Measurements from ENCODE around the gene TBC1D5. TPM values are rescaled to one million over a fixed set of nuclear protein-coding genes. Genes with fewer than 3 reads are reported as not detected.

The TBC1D5 gene
- total and polyA plus RNA-seq, 2 of the 4 experiments (the other 2 are of a cell fraction): 16.4 to 57.0 TPM

DNA sequence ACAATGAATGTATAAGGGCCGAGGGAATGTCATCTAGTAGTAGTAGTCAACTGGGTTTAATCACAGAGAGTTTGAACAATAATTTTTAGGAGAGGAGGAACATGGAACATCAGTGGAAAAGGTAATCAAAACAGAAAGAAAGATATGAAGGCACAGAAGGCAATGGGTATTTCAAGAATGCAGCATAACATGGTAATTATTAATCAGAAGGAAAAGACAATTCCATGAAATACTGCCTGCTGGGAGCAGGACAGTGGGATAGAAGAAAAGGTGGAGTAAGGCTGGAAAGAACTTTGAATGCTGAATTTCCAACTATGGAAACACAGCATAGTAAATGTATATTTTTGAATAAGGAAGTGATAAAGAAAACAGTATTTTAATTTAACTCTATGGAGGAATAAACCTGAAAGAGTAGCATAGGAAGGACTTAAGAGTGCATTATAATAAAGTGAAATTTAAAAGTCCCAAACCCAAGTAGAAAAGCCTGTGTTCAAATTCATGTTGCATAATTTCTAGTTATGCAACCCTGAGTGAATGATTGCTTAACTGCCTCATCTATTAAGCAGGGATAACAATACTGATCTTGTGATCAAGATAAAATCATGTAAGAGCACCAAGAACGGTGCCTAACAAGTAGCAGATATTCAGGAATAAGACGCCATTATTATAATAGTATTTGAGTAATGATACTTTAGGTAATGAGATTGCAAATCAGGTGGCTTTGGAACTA, 357.7 kb downstream of the TBC1D5 start:
- no TSS peak for BruUV-seq (replicated peaks)
- H3K79me1 ChIP-seq (ENCODE audit: low read depth in 1 of 2, low read length in 2 of 2): no peaks in the 10 kb centered on the region
- no peak overlapping the region for H4K8ac ChIP-seq (ENCODE audit: low read depth in 2 of 2, low read length in 2 of 2)
- TF ChIP-seq, protein P1, sequence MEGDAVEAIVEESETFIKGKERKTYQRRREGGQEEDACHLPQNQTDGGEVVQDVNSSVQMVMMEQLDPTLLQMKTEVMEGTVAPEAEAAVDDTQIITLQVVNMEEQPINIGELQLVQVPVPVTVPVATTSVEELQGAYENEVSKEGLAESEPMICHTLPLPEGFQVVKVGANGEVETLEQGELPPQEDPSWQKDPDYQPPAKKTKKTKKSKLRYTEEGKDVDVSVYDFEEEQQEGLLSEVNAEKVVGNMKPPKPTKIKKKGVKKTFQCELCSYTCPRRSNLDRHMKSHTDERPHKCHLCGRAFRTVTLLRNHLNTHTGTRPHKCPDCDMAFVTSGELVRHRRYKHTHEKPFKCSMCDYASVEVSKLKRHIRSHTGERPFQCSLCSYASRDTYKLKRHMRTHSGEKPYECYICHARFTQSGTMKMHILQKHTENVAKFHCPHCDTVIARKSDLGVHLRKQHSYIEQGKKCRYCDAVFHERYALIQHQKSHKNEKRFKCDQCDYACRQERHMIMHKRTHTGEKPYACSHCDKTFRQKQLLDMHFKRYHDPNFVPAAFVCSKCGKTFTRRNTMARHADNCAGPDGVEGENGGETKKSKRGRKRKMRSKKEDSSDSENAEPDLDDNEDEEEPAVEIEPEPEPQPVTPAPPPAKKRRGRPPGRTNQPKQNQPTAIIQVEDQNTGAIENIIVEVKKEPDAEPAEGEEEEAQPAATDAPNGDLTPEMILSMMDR (conservative IDR thresholded peaks at IDR 0.05; ENCODE audit: low read depth, low read length): no peak
- TF ChIP-seq CHD1 (IDR thresholded peaks at IDR 0.05; ENCODE audit: low read depth, low read length): no peak
- no peak for TF ChIP-seq MAZ (IDR thresholded peaks at IDR 0.05; ENCODE audit: borderline replicate concordance, low read depth, low read length)
- no peak for TF ChIP-seq RCOR1 (IDR thresholded peaks at IDR 0.05; ENCODE audit: insufficient replicate concordance, low read length)
- peak; percentile 81 for TF ChIP-seq CEBPB (IDR thresholded peaks at IDR 0.05; ENCODE audit: low read depth, low read length)
- TF ChIP-seq MAFK (IDR thresholded peaks at IDR 0.05; ENCODE audit: low read depth, low read length): no peak
- no peak for TF ChIP-seq FOS (IDR thresholded peaks at IDR 0.05; ENCODE audit: low read depth, low read length)
- TF ChIP-seq, protein P2, sequence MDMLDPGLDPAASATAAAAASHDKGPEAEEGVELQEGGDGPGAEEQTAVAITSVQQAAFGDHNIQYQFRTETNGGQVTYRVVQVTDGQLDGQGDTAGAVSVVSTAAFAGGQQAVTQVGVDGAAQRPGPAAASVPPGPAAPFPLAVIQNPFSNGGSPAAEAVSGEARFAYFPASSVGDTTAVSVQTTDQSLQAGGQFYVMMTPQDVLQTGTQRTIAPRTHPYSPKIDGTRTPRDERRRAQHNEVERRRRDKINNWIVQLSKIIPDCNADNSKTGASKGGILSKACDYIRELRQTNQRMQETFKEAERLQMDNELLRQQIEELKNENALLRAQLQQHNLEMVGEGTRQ (IDR thresholded peaks at IDR 0.05; ENCODE audit: low read depth, low read length): no peak
- TF ChIP-seq SMC3 (IDR thresholded peaks at IDR 0.05; ENCODE audit: low read depth, low read length): no peak
- no peak overlapping the region for H4K5ac ChIP-seq (ENCODE audit: low read depth, low read length)
- no peak overlapping the region for H3K9ac ChIP-seq (ENCODE audit: low read depth, low read length)
- H2BK20ac ChIP-seq (ENCODE audit: low read depth, low read length): no peak overlapping the region
- no peaks in the 10 kb centered on the region for H3K9me3 ChIP-seq (ENCODE audit: control insufficient read depth, insufficient read depth, low read length)
- no peak overlapping the region for H4K91ac ChIP-seq (ENCODE audit: insufficient read depth, low read depth, low read length)
- peak; percentile 6 for DNase-seq
- ChIA-PET CTCF (interaction anchor here (0.8 kb wide), 1 partner anchor 10 kb away, joined by 5 read pairs; no protein-coding TSS in a partner anchor), POLR2A (ENCODE audit: unreplicated experiment) (no interaction called here)
- no peak overlapping the region for H3K18ac ChIP-seq (ENCODE audit: low read depth, low read length)
- H3K27me3 ChIP-seq (ENCODE audit: control insufficient read depth, insufficient read depth, low read length): no peaks in the 10 kb centered on the region
- no peak overlapping the region for H3K14ac ChIP-seq (replicated peaks; ENCODE audit: low read depth, low read length)
- H2AK9ac ChIP-seq (replicated peaks; ENCODE audit: low read depth, low read length, poor library complexity): no peak overlapping the region
- intact Hi-C loops (cut with micrococcal nuclease) (no loop called here), in situ Hi-C loops (cut with MboI; ENCODE audit: low sequenced_read_pairs) (no loop called here), dilution Hi-C loops (cut with HindIII; ENCODE audit: low sequenced_read_pairs, unreplicated experiment) (no loop called here)
- ATAC-seq (ENCODE audit: low read depth): no peak
- H2AFZ ChIP-seq (replicated peaks; ENCODE audit: low read length, poor library complexity): no peak overlapping the region
- H3K4me3 ChIP-seq (ENCODE audit: insufficient read depth, low read depth, low read length): no peak overlapping the region
- no peaks in the 10 kb centered on the region for H4K20me1 ChIP-seq (ENCODE audit: insufficient read depth, low read length)
- no peak overlapping the region for H3K56ac ChIP-seq (ENCODE audit: extremely low read depth, insufficient read depth, low read length)
- no peaks in the 10 kb centered on the region for H3K4me1 ChIP-seq (ENCODE audit: control insufficient read depth, insufficient read depth, low read length)
- H3K23ac ChIP-seq (ENCODE audit: low read depth, low read length): no peak overlapping the region
- H3K27ac ChIP-seq (ENCODE audit: insufficient read depth, low read length): no peak overlapping the region
- no peak overlapping the region for H2BK15ac ChIP-seq (ENCODE audit: low read depth, low read length)
- no CpG with 5 or more reads among the region's 3 CpGs for WGBS, 2 experiments (ENCODE audit: extremely low coverage in 2 of 2, insufficient read length in 1 of 2)
- no peak overlapping the region for H2BK120ac ChIP-seq (ENCODE audit: low read depth, low read length)
- H2AK5ac ChIP-seq (ENCODE audit: low read depth, low read length): no peak overlapping the region
- H2BK5ac ChIP-seq (ENCODE audit: low read depth, low read length, poor library complexity, severe bottlenecking): no peak overlapping the region
- H3K4me2 ChIP-seq (ENCODE audit: low read depth, low read length): no peak overlapping the region
- H3K36me3 ChIP-seq (ENCODE audit: control insufficient read depth, insufficient read depth, low read length): 0 out of 2 replicates have a peak, but pooled peaks cover 3% of the 10 kb centered on the region
- no peak overlapping the region for H3K4ac ChIP-seq (ENCODE audit: low read depth, low read length)
- H3K9me1 ChIP-seq (ENCODE audit: insufficient read depth, low read length): no peaks in the 10 kb centered on the region

Data from IMR-90 (cell line).